ACHN (cell line): ENCODE results near the gene SCNN1B.
"Not testable (repeated sequence)": the region's sequence is repeated elsewhere in the genome, so short reads cannot be mapped to it uniquely, and the experiment has no call there.

Experiments
- DNase-seq: peaks from one replicate; pipeline ENCODE4 v3.0.0-alpha.2; 2015
- in situ Hi-C: cut with HindIII; loops from 2 replicates; pipeline ENCODE4 v1.10.0; 2017; ENCODE audit warnings: low sequenced_read_pairs, low pct_ligation_motif_present, low pct_unique_long_range_greater_than_20kb

The SCNN1B gene

GRCh38 chr16:23339787-23340186 is 37.7 kb downstream of the SCNN1B start:
- in situ Hi-C loops, result no loop called here
- DNase-seq, result no peak

GRCh38 chr16:23342083-23342640 is 40.1 kb downstream of the SCNN1B start:
- in situ Hi-C loops, result no loop called here

DNA sequence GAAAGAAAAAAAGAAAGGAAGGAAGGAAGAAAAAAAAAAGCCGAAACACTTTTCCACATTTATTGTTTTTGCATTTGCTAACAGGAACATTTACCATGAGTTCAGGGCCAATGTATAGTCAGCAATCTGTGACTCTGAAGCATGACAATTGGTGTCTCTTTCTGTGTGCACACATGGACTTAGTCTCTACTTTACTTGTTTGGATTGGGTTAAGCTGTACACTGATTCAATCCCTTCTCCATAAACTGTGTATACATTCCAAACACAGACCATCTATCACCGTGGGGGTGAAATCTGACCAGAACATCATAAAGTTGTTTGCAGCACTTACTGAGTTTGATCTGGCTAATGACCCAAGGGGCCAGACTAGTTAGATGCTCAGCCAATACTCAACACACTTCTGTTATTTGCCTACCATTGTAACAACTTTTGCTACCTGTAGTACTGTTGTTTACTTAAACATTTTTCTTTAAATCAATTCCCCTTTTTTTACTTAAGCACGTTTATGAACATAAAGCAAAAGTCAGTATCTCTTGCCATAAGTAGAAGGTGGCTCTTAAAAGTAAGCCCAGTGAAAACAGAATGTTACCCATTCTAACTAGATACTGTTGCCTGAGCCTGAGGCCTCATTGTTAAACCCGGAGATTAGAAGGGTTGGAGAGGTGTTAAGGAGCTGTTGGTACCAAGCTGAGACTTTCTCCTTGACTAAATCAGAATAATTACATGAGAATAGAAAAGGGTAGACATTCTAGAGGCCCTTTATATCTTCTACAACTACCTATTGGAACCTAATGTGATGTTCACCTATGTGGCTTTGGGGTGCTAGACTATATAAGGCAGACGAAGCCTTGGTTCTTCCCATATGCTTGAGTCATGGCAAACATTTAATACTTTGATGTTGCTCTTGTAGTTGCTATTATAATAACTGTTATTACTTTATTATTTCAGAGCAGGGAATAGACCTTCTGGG is 41.8 kb downstream of the SCNN1B start:
- DNase-seq, result no peak
- in situ Hi-C loops, result no loop called here

More at GRCh38 chr16:23342083-23342640, 40.1 kb downstream of the SCNN1B start:
- no peak for DNase-seq

GRCh38 chr16:23345237-23345636 is 43.1 kb downstream of the SCNN1B start:
- no peak for DNase-seq
- in situ Hi-C loops, result no loop called here

DNA sequence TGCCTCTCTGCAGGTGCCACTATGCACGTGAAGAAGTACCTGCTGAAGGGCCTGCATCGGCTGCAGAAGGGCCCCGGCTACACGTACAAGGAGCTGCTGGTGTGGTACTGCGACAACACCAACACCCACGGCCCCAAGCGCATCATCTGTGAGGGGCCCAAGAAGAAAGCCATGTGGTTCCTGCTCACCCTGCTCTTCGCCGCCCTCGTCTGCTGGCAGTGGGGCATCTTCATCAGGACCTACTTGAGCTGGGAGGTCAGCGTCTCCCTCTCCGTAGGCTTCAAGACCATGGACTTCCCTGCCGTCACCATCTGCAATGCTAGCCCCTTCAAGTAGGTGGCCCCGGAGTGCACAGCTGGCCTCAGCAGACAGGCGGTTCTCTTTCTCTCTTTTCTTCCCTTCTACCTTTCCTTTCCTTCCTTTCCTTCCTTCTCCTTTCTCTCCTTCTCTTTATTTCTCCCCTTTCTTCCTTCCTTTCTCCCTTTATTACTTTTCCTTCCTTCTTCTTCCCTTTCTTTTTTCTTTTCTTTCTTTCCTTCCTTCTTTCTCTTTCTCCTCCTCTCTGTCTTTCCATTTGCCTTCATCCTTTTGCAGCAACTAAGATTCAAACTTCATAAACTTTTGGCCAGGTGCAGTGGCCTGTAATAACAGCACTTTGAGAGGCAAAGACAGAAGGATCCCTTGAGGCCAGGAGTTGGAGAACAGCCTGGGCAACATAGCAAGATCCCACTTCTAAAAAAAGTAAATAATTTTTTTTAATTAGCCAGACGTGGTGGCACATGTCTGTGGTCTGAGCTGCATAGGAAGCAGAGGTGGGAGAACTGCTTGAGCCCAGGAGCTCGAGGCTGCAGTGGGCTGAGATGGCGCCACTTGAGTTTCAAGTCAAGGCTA is 46.7 kb downstream of the SCNN1B start:
- in situ Hi-C loops, result no loop called here
- DNase-seq, result no peak

GRCh38 chr16:23351360-23351759 is 49.3 kb downstream of the SCNN1B start:
- in situ Hi-C loops, result no loop called here
- no peak for DNase-seq

- DNase-seq, result no peak
- in situ Hi-C loops, result no loop called here
Observed at GRCh38 chr16:23353440-23353839, 51.3 kb downstream of the SCNN1B start.

GRCh38 chr16:23354246-23354645 is 52.1 kb downstream of the SCNN1B start:
- in situ Hi-C loops, result no loop called here

DNA sequence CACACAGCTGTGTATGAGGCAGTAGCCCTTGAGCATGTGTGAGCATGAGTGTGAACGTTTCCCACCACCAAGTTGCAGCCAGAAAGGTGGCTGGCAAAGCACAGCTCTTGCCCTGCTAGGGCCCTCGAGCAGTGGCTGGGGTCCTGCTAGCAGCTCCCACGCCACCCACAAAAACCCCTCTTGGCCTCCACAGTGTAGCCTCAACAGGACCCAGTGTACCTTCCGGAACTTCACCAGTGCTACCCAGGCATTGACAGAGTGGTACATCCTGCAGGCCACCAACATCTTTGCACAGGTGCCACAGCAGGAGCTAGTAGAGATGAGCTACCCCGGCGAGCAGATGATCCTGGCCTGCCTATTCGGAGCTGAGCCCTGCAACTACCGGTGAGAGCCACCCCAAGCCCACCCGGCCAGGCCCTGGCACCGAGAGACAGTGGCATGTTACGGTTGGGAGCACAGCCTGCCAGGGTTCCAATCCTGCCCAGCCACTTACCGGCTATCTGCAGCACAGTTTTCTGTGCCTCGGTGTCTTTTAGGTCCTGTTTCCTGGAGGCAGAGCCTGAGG is 53.1 kb downstream of the SCNN1B start:
- DNase-seq, result no peak
- in situ Hi-C loops, result no loop called here

More at GRCh38 chr16:23354246-23354645, 52.1 kb downstream of the SCNN1B start:
- no peak for DNase-seq

DNA sequence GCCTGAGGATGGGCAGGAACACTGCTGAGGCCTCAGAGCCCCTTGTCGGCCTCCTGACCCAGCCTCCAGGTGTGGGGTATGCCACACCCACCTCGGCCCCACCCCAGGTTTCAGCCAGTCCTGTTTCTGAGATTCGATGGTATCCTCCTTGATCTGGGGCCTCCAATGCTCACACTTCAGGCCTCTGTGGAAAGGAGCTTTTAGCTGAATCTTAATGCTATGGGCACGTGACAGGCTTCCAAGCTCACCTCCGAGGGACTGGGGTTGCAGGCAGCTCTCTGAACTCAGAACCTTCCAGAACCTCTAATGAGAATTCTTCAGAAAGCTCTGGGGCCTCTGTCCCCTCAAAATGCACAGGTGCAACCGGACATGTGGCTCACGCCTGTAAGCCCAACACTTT is 54.8 kb downstream of the SCNN1B start:
- in situ Hi-C loops, result no loop called here

DNA sequence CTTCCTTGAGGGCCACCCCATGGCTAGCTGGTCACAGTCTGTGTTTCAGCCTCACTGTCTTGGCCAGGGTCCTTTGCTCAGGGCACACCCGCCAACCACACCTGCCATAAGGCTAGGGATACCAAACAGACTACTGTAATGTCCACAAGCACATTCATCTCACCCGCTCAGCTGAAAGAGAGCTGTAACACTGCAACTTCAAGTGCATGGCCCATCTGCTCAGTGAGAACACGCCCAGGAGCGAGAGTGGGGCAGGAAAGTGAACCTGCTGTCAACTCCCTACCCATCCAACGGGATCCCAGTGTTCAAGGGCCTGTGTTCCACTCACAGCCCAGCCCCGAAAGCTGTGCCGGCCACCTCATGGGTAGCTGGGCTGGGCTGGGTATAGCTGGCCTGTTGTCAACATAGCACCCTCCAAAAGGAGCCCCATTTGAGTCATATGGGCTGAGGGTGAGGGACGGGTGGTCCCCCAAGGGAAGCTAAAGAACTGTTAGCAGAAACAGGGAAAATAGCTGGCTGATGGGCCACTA is 55.7 kb downstream of the SCNN1B start:
- in situ Hi-C loops, result no loop called here
- no peak for DNase-seq

More for the DNA sequence above, 54.8 kb downstream of the SCNN1B start:
- DNase-seq, result no peak

- DNase-seq, result no peak
Observed at GRCh38 chr16:23359092-23359760, 57.1 kb downstream of the SCNN1B start.

DNA sequence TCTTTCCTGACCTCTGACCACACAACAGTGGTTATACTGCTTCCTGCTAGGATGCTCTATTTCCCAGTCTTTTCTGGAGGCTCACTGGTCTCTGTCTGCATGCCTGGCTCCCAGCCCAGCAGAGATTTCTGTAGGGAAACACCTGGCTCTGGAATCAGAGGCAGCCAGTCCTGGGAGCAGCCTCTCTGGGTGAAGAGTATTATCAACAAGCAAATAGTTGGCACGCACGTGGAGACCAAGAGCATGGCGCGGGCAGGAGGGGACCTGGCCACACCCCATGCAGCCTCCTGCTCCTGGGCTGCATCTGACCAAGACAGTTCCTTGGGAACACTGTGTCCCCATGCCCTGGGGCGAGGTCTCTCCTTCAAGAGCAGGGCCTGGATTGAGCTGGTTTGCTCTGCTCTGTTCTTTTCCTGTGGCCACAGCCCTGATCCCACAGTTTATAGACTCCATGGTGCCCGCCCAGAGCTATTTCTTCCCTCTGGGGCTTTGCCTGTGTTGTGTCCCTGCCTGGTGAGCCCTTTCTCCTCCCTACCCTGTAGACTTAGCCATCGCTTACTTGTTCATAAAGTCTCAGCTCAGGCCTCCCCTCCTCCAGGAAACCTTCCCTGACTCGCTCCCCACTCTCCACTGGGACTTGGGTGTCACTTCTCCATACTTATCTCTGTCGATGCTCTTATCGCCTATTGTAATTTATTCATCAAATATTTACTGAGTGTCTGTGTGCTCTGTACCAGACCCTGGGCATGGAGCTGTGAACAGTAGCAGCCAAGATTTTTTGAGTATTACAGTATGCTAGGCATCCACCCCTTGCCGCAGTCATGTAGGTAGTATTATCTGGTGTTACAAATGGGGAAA is 60.6 kb downstream of the SCNN1B start:
- in situ Hi-C loops, result no loop called here
- no peak for DNase-seq

More at GRCh38 chr16:23359092-23359760, 57.1 kb downstream of the SCNN1B start:
- in situ Hi-C loops, result no loop called here

GRCh38 chr16:23365602-23366240 is 63.6 kb downstream of the SCNN1B start:
- in situ Hi-C loops, result no loop called here
- no peak for DNase-seq

GRCh38 chr16:23366341-23366740 is 64.2 kb downstream of the SCNN1B start:
- in situ Hi-C loops, DNase-seq: not testable (repeated sequence)

- in situ Hi-C loops, result no loop called here
- no peak for DNase-seq
Observed at GRCh38 chr16:23367564-23367963, 65.5 kb downstream of the SCNN1B start.

GRCh38 chr16:23367988-23368387 is 65.9 kb downstream of the SCNN1B start:
- in situ Hi-C loops, result no loop called here
- DNase-seq, result no peak
